ENCODE data around the gene DBF4.
"Not testable (repeated sequence)": the region's sequence is repeated elsewhere in the genome, so short reads cannot be mapped to it uniquely, and the experiment has no call there.

The DBF4 gene

DNA sequence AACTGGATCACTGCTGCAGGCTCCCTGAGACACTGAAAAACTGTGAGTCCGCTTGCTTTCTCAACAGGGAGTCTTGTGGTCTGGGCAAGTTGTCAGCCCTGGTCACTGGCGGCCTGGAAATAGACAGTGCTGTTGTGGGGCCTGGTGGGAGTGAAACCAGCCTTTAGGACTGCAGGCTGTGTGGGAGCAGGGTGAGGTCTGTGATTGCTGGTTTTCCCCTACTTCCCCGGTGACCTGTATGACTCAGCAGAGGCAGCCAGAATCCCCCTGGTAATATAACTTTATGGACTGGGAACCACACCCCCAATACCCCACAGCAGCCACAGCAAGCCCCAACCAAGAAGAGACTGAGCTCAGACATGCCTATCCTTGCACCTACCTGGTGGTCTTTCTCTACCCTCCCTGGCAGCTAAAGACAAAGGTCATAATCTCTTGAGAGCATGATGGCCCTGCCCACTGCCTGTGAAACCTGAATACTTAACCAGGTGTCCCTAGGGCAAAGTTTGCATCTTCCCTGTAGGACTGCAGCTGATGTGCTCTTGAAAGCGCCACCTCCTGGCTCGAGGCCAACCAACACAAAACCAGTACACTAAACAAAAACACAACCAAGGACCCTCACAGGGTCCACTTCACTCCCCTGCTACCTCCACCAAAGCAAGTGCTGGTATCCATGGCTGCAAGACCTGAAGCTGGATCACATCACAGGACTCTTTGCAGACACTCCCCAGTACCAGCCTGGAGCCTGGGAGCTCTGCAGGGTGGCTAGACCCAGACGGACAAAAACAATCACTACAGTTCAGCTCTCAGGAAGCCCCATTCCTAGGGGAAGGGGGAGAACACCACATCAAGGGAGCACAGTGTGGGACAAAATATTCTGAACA lies 50.5 kb downstream of the DBF4 start:
- Histone ChIP-seq H3K9me3 (ENCODE audit: control insufficient read depth in 2 of 2, low read length in 2 of 2) (no peaks in the 10 kb centered on the region), H3K4me3 (ENCODE audit: low read length in 2 of 2) (no peak overlapping the region), H3K9ac (ENCODE audit: low read length in 2 of 2) (no peak overlapping the region), H3K27ac (ENCODE audit: low read length) (no peak overlapping the region), H3K4me1 (ENCODE audit: control insufficient read depth, insufficient read depth, low read length) (no peaks in the 10 kb centered on the region), H3K36me3 (ENCODE audit: control insufficient read depth in 2 of 2, insufficient read depth in 2 of 2, low read length in 2 of 2) (no peaks in the 10 kb centered on the region), H3K27me3 (ENCODE audit: control insufficient read depth in 1 of 2, insufficient read depth in 2 of 2, low read length in 2 of 2) (no peaks in the 10 kb centered on the region)

DNA sequence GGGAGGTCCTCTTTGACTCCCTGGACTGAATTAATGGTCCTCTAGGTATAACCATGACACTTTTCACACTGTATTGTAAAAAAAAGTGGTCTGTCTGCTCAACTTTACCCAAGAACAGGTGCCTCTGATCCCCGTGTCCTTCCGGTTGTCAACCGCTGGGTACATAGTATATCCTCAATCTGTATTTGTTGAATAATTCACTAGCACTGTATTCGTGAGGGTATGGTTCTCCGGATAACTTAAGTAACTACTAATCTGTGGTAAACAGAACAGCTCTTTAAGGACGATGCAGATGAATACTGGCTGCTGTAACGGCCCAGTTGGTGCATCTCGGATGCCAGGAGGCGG lies 57.3 kb downstream of the DBF4 start:
- Histone ChIP-seq H3K9ac (ENCODE audit: low read length in 2 of 2) (no peak overlapping the region), H3K4me1 (ENCODE audit: control insufficient read depth, insufficient read depth, low read length) (peaks cover 3% of the 10 kb centered on the region), H3K27me3 (ENCODE audit: control insufficient read depth in 1 of 2, insufficient read depth in 2 of 2, low read length in 2 of 2) (no peaks in the 10 kb centered on the region), H3K9me3 (ENCODE audit: control insufficient read depth in 2 of 2, low read length in 2 of 2) (no peaks in the 10 kb centered on the region), H3K27ac (ENCODE audit: low read length) (no peak overlapping the region), H3K36me3 (ENCODE audit: control insufficient read depth in 2 of 2, insufficient read depth in 2 of 2, low read length in 2 of 2) (no peaks in the 10 kb centered on the region), H3K4me3 (ENCODE audit: low read length in 2 of 2) (peak overlapping the region; percentile 76 to 81)

DNA sequence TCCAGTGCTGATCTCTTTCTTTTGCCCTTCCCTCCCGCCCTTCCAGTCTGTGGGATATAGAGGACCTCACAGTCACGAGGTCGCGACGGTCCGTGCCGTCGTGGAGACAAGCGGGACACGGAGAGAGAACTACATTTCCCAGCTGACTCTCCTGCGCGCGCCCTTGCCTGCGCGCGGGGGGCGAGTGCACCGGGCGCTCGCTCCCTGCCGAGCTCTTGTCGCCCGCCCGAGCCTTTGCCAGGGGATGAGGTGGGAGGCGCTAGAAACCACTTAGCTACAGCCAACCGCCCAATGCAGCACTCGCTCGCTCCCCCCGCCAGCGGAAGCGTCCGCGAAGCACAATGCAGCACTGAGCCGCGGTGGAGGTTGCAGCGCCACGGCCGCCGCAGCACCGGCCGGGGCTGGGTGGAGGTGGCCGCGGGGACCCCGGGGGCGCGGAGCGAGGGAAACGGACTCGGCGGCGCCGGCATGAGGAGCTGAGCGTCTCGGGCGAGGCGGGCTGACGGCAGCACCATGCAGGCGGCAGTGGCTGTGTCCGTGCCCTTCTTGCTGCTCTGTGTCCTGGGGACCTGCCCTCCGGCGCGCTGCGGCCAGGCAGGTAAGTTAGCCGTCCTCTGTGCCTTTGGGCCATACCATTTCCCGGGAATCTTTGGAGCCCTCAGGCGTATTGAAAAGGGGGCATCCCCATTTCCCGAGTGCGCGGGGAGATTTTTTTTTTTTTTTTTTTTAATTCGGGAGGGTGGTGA lies 57.8 kb downstream of the DBF4 start, which contains the start of gene ADAM22:
TSS of gene ADAM22 (plus strand) at position 299 of the 746 bp plus-strand sequence. CDS start at position 514, 215 bp downstream.
- Histone ChIP-seq H3K27ac (ENCODE audit: low read length) (no peak within 1 kb of the TSS), H3K4me3 (ENCODE audit: low read length in 2 of 2) (peak within 1 kb of the TSS; percentile 76 to 81), H3K27me3 (ENCODE audit: control insufficient read depth in 1 of 2, insufficient read depth in 2 of 2, low read length in 2 of 2) (no peaks in the 10 kb centered on the region), H3K4me1 (ENCODE audit: control insufficient read depth, insufficient read depth, low read length) (peaks cover 3% of the 10 kb centered on the region), H3K9ac (ENCODE audit: low read length in 2 of 2) (peak within 1 kb of the TSS; percentile 22 to 42), H3K36me3 (ENCODE audit: control insufficient read depth in 2 of 2, insufficient read depth in 2 of 2, low read length in 2 of 2) (no peaks in the 10 kb centered on the region), H3K9me3 (ENCODE audit: control insufficient read depth in 2 of 2, low read length in 2 of 2) (no peaks in the 10 kb centered on the region)

- Histone ChIP-seq H3K9ac (ENCODE audit: low read length in 2 of 2) (peak overlapping the region; percentile 22 to 42), H3K9me3 (ENCODE audit: control insufficient read depth in 2 of 2, low read length in 2 of 2) (no peaks in the 10 kb centered on the region), H3K4me3 (ENCODE audit: low read length in 2 of 2) (peak overlapping the region; percentile 76 to 81), H3K27ac (ENCODE audit: low read length) (no peak overlapping the region), H3K36me3 (ENCODE audit: control insufficient read depth in 2 of 2, insufficient read depth in 2 of 2, low read length in 2 of 2) (no peaks in the 10 kb centered on the region), H3K27me3 (ENCODE audit: control insufficient read depth in 1 of 2, insufficient read depth in 2 of 2, low read length in 2 of 2) (no peaks in the 10 kb centered on the region), H3K4me1 (ENCODE audit: control insufficient read depth, insufficient read depth, low read length) (peaks cover 3% of the 10 kb centered on the region)
Observed at GRCh38 chr7:87934699-87935383, 58.5 kb downstream of the DBF4 start.

DNA sequence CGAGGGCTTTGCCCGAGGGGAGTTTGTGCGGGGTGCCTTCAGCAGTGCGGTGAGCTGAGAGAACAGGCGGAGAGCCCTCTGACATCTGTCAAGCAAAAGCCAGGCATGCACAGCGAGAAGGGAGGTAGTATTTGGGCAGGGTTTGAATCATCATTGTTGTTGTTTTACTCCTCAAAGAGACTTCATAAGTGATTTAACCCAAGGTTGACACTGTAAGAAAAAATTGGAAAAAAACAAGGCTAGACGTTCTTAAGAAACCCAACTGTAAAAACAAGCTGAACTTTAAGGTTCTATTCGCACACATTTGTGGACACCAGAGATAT lies 59.1 kb downstream of the DBF4 start:
- Histone ChIP-seq H3K27ac (ENCODE audit: low read length) (no peak overlapping the region), H3K4me1 (ENCODE audit: control insufficient read depth, insufficient read depth, low read length) (peaks cover 3% of the 10 kb centered on the region), H3K9me3 (ENCODE audit: control insufficient read depth in 2 of 2, low read length in 2 of 2) (no peaks in the 10 kb centered on the region), H3K36me3 (ENCODE audit: control insufficient read depth in 2 of 2, insufficient read depth in 2 of 2, low read length in 2 of 2) (no peaks in the 10 kb centered on the region), H3K27me3 (ENCODE audit: control insufficient read depth in 1 of 2, insufficient read depth in 2 of 2, low read length in 2 of 2) (no peaks in the 10 kb centered on the region), H3K4me3 (ENCODE audit: low read length in 2 of 2) (peak overlapping the region; percentile 76 to 81), H3K9ac (ENCODE audit: low read length in 2 of 2) (no peak overlapping the region)

GRCh38 chr7:87941138-87941537 lies 64.8 kb downstream of the DBF4 start:
- Histone ChIP-seq H3K9me3 (ENCODE audit: control insufficient read depth in 2 of 2, low read length in 2 of 2) (no peaks in the 10 kb centered on the region), H3K27me3 (ENCODE audit: control insufficient read depth in 1 of 2, insufficient read depth in 2 of 2, low read length in 2 of 2) (no peaks in the 10 kb centered on the region), H3K27ac (ENCODE audit: low read length) (no peak overlapping the region), H3K9ac (ENCODE audit: low read length in 2 of 2) (no peak overlapping the region), H3K4me1 (ENCODE audit: control insufficient read depth, insufficient read depth, low read length) (no peaks in the 10 kb centered on the region), H3K4me3 (ENCODE audit: low read length in 2 of 2) (no peak overlapping the region), H3K36me3 (ENCODE audit: control insufficient read depth in 2 of 2, insufficient read depth in 2 of 2, low read length in 2 of 2) (no peaks in the 10 kb centered on the region)

DNA sequence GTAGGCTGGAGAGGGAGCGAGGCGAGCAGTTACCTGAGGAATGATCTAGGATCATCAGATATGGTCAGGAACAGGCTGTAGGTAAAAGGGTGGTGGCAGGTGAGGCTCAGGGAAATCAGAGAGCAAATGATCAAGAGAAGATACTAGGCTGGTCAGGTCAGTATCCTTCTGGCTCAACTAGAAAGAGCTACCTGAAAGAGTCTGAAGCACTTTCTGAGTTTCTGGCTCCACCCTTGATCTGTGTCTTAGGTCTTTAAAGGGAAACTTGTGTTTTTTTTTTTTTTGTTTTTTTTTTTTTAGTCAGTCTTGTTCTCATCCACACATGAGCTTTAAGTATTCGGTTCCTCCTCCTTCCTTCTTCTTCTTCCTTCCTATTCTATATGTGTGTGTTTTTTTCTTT lies 68.3 kb downstream of the DBF4 start:
- Histone ChIP-seq H3K36me3 (ENCODE audit: control insufficient read depth in 2 of 2, insufficient read depth in 2 of 2, low read length in 2 of 2) (no peaks in the 10 kb centered on the region), H3K27me3 (ENCODE audit: control insufficient read depth in 1 of 2, insufficient read depth in 2 of 2, low read length in 2 of 2) (no peaks in the 10 kb centered on the region), H3K9ac (ENCODE audit: low read length in 2 of 2) (no peak overlapping the region), H3K9me3 (ENCODE audit: control insufficient read depth in 2 of 2, low read length in 2 of 2) (no peaks in the 10 kb centered on the region), H3K4me3 (ENCODE audit: low read length in 2 of 2) (no peak overlapping the region), H3K4me1 (ENCODE audit: control insufficient read depth, insufficient read depth, low read length) (no peaks in the 10 kb centered on the region), H3K27ac (ENCODE audit: low read length) (no peak overlapping the region)

DNA sequence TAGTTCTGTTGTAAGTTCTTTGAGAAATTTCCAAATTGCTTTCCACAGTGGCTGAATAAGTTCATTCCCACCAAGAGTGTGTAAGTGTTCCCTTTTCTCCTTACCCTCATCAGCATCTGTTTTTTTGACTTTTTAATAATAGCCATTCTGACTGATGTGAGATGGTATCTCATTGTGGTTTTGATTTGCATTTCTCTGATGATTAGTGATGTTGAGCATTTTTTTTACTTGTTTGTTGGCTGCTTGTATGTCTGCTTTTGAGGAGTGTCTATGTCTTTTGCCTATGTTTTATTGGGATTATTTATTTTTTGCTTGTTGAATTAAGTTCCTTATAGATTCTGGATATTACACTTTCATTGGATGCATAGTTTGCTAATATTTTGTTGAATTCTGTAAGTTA lies 69.6 kb downstream of the DBF4 start:
- H3K4me3 ChIP-seq (ENCODE audit: low read length in 2 of 2); H3K4me1 ChIP-seq (ENCODE audit: control insufficient read depth, insufficient read depth, low read length); H3K9ac ChIP-seq (ENCODE audit: low read length in 2 of 2); H3K27me3 ChIP-seq (ENCODE audit: control insufficient read depth in 1 of 2, insufficient read depth in 2 of 2, low read length in 2 of 2); H3K9me3 ChIP-seq (ENCODE audit: control insufficient read depth in 2 of 2, low read length in 2 of 2); H3K27ac ChIP-seq (ENCODE audit: low read length); H3K36me3 ChIP-seq (ENCODE audit: control insufficient read depth in 2 of 2, insufficient read depth in 2 of 2, low read length in 2 of 2): not testable (repeated sequence)

DNA sequence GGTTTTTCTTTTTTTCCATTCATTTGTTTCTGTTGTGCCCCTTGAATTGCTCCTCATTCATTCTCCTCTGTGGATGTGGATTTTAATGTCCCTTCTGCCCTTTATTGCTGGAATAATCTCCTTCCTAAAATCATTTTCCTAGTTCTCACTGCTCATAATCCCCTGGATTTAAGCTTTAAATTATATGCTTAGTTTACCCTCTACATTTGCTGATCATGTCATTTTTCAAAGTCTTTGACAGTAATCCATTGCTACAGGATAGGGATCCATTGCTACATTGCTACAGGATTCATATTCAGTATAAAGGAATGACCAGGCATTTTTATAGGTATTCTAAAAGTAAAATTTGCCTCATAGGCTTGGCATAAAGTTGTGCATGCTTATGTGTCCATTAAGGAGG lies 72.1 kb downstream of the DBF4 start:
- no peaks in the 10 kb centered on the region for H3K4me1 ChIP-seq (ENCODE audit: control insufficient read depth, insufficient read depth, low read length)
- no peaks in the 10 kb centered on the region for H3K36me3 ChIP-seq (ENCODE audit: control insufficient read depth in 2 of 2, insufficient read depth in 2 of 2, low read length in 2 of 2)

More for the DNA sequence above, 72.1 kb downstream of the DBF4 start:
- Histone ChIP-seq H3K27me3 (ENCODE audit: control insufficient read depth in 1 of 2, insufficient read depth in 2 of 2, low read length in 2 of 2) (no peaks in the 10 kb centered on the region), H3K4me3 (ENCODE audit: low read length in 2 of 2) (no peak overlapping the region), H3K9ac (ENCODE audit: low read length in 2 of 2) (no peak overlapping the region), H3K27ac (ENCODE audit: low read length) (no peak overlapping the region), H3K9me3 (ENCODE audit: control insufficient read depth in 2 of 2, low read length in 2 of 2) (no peaks in the 10 kb centered on the region)

All from stomach smooth muscle (tissue), 2 donors.